IMR-90 (cell line): ENCODE results near the gene PRKCE. TPM values are rescaled to one million over a fixed set of nuclear protein-coding genes. Genes with fewer than 3 reads are reported as not detected.

Experiments
- ATAC-seq: fragments of 200-7000 bp; cut with Tn5 transposase; 2 replicates; pipeline ENCODE4 v1.9.1; 2020; ENCODE audit warnings: low read depth, mild to moderate bottlenecking, moderate library complexity
- BruUV-seq: library from RNA; stranded (reverse); fragments of 400-500 nt; replicated peaks from 2 replicates; lab custom pipeline; 2021; lab: Mats Ljungman, UMichigan
- CTCF ChIA-PET: fragments of 300-600 bp; formaldehyde crosslinking; extraction: SDS; loops from one replicate; lab custom pipeline; 2021; ENCODE audit warnings: antibody characterized with exemption; lab: Yijun Ruan, JAX
- POLR2A ChIA-PET: fragments of 300-600 bp; sonication (Branson Sonifier 250); formaldehyde crosslinking; loops from one replicate; lab custom pipeline; 2022; ENCODE audit warnings: antibody characterized with exemption; ENCODE audit not compliant: unreplicated experiment; lab: Charles Lee
- DNase-seq: peaks from one replicate; pipeline ENCODE4 v3.0.0; 2013
- H2AFZ ChIP-seq: replicated peaks from 2 replicates; pipeline ENCODE3; 2013; ENCODE audit warnings: low read length, mild to moderate bottlenecking; ENCODE audit not compliant: poor library complexity
- H2AK5ac ChIP-seq: 2 replicates; pipeline ENCODE4 v1.6.1; 2013; ENCODE audit warnings: low read depth, low read length, inconsistent platforms
- H2AK9ac ChIP-seq: replicated peaks from 2 replicates; pipeline ENCODE3; 2013; ENCODE audit warnings: mild to moderate bottlenecking, low read depth, low read length, moderate library complexity; ENCODE audit not compliant: poor library complexity
- H2BK120ac ChIP-seq: 2 replicates; pipeline ENCODE4 v1.6.1; 2013; ENCODE audit warnings: low read depth, low read length, inconsistent platforms
- H2BK15ac ChIP-seq: 3 replicates; pipeline ENCODE4 v1.6.1; 2013; ENCODE audit warnings: low read depth, low read length, inconsistent platforms
- H2BK20ac ChIP-seq: 2 replicates; pipeline ENCODE4 v1.6.1; 2013; ENCODE audit warnings: low read depth, mild to moderate bottlenecking, inconsistent platforms, low read length, moderate library complexity
- H2BK5ac ChIP-seq: 2 replicates; pipeline ENCODE4 v1.6.1; 2013; ENCODE audit warnings: mild to moderate bottlenecking, low read depth, low read length, inconsistent platforms; ENCODE audit not compliant: poor library complexity, severe bottlenecking
- H3K14ac ChIP-seq: replicated peaks from 2 replicates; pipeline ENCODE4 v1.6.1; 2013; ENCODE audit warnings: low read depth, low read length, inconsistent platforms
- H3K18ac ChIP-seq: 2 replicates; pipeline ENCODE4 v1.6.1; 2013; ENCODE audit warnings: low read depth, low read length, control low read depth
- H3K23ac ChIP-seq: 2 replicates; pipeline ENCODE4 v1.6.1; 2013; ENCODE audit warnings: low read depth, low read length, inconsistent platforms
- H3K27ac ChIP-seq: 2 replicates; pipeline ENCODE4 v1.5.1; 2013; ENCODE audit warnings: mild to moderate bottlenecking, control low read depth, low read length; ENCODE audit not compliant: insufficient read depth
- H3K27me3 ChIP-seq: 2 replicates; pipeline ENCODE4 v1.6.1; 2013; ENCODE audit warnings: low read length; ENCODE audit not compliant: control insufficient read depth, insufficient read depth
- H3K36me3 ChIP-seq: 2 replicates; pipeline ENCODE4 v1.6.1; 2013; ENCODE audit warnings: low read length, mixed read lengths; ENCODE audit not compliant: control insufficient read depth, insufficient read depth
- H3K4ac ChIP-seq: 2 replicates; pipeline ENCODE4 v1.6.1; 2013; ENCODE audit warnings: low read depth, low read length, inconsistent platforms
- H3K4me1 ChIP-seq: 2 replicates; pipeline ENCODE4 v1.6.1; 2013; ENCODE audit warnings: low read length, mixed read lengths; ENCODE audit not compliant: control insufficient read depth, insufficient read depth
- H3K4me2 ChIP-seq: 2 replicates; pipeline ENCODE4 v1.6.1; 2013; ENCODE audit warnings: low read depth, mild to moderate bottlenecking, control low read depth, low read length, moderate library complexity
- H3K4me3 ChIP-seq: 2 replicates; pipeline ENCODE4 v1.5.1; 2013; ENCODE audit warnings: low read depth, mild to moderate bottlenecking, control low read depth, low read length, moderate library complexity; ENCODE audit not compliant: insufficient read depth
- H3K56ac ChIP-seq: 2 replicates; pipeline ENCODE4 v1.6.1; 2013; ENCODE audit warnings: low read length, inconsistent platforms; ENCODE audit not compliant: insufficient read depth; ENCODE audit errors: extremely low read depth
- H3K79me1 ChIP-seq, 2 experiments: 2 replicates each; pipeline ENCODE4 v1.6.1; 2013; ENCODE audit warnings: low read length in 2 of 2, inconsistent platforms in 1 of 2, low read depth in 1 of 2
- H3K9ac ChIP-seq: 2 replicates; pipeline ENCODE4 v1.6.1; 2013; ENCODE audit warnings: low read depth, low read length, control low read depth
- H3K9me1 ChIP-seq: 2 replicates; pipeline ENCODE4 v1.6.1; 2013; ENCODE audit warnings: low read length, inconsistent platforms; ENCODE audit not compliant: insufficient read depth
- H3K9me3 ChIP-seq: 2 replicates; pipeline ENCODE4 v1.6.1; 2013; ENCODE audit warnings: low read length; ENCODE audit not compliant: control insufficient read depth, insufficient read depth
- H4K20me1 ChIP-seq: 2 replicates; pipeline ENCODE4 v1.6.1; 2013; ENCODE audit warnings: low read length, inconsistent platforms; ENCODE audit not compliant: insufficient read depth
- H4K5ac ChIP-seq: 2 replicates; pipeline ENCODE4 v1.6.1; 2013; ENCODE audit warnings: mild to moderate bottlenecking, low read depth, low read length, control low read depth
- H4K8ac ChIP-seq, 2 experiments: 2 replicates each; pipeline ENCODE4 v1.6.1; 2013; ENCODE audit warnings: low read depth in 2 of 2, low read length in 2 of 2, control low read depth in 1 of 2, inconsistent platforms in 1 of 2
- H4K91ac ChIP-seq: 2 replicates; pipeline ENCODE4 v1.6.1; 2013; ENCODE audit warnings: low read depth, low read length, inconsistent platforms; ENCODE audit not compliant: insufficient read depth
- CTCF ChIP-seq: conservative IDR thresholded peaks from 2 replicates; pipeline ENCODE4 v1.5.1; 2012; ENCODE audit warnings: mild to moderate bottlenecking, low read depth, low read length, improper control_type of control experiment
- NFE2L2 ChIP-seq: fragments of 150-350 bp; IDR thresholded peaks from 2 replicates; pipeline ENCODE4 v1.6.1; 2016; ENCODE audit warnings: low read depth, mild to moderate bottlenecking, low read length
- RCOR1 ChIP-seq: IDR thresholded peaks from 2 replicates; pipeline ENCODE4 v1.6.1; 2012; ENCODE audit warnings: mild to moderate bottlenecking, low read length, improper control_type of control experiment; ENCODE audit not compliant: insufficient replicate concordance
- WGBS, 2 experiments: methylation state at CpG; one replicate each; pipeline versions ENCODE4 v1.1.5 to v1.1.7; 2013; ENCODE audit warnings: missing lambda C conversion rate in 2 of 2; ENCODE audit not compliant: insufficient read length in 1 of 2; ENCODE audit errors: extremely low coverage in 2 of 2; 5-methylcytosine and 5-hydroxymethylcytosine counted together
- dilution Hi-C: fragments of 300-500 bp; cut with HindIII; formaldehyde crosslinking; loops from one replicate; pipeline ENCODE4 v1.14.3; 2018; ENCODE audit warnings: low sequenced_read_pairs; ENCODE audit not compliant: unreplicated experiment
- in situ Hi-C: fragments of 300-500 bp; cut with MboI; formaldehyde crosslinking; loops from 3 replicates; pipeline ENCODE4 v1.14.3; 2019; ENCODE audit warnings: low sequenced_read_pairs, inconsistent platforms, mixed read lengths
- intact Hi-C: fragments of 100-400 bp; cut with micrococcal nuclease; formaldehyde crosslinking; loops from 2 replicates; pipeline ENCODE4 v1.10.0; 2022
- polyA plus RNA-seq, 3 experiments: library from polyadenylated mRNA; depleted of rRNA; stranded (reverse); fragments of >200 nt; gene quantifications; 2 replicates each; pipeline ENCODE4 v1.2.3, GENCODE V29; 2012; ENCODE audit warnings: low replicate concordance in 1 of 3
- total RNA-seq: library from RNA; depleted of rRNA; stranded (reverse); fragments of >200 nt; gene quantifications from 2 replicates; pipeline ENCODE4 v1.2.3, GENCODE V29; 2012
- TF ChIP-seq, protein P1 (sequence below): fragments of 150-350 bp; IDR thresholded peaks from 2 replicates; pipeline ENCODE4 v1.6.1; 2017; ENCODE audit warnings: mild to moderate bottlenecking, antibody characterized with exemption, low read length, low read depth

Gene PRKCE
- total and polyA plus RNA-seq, 2 of the 4 experiments (the other 2 are of a cell fraction): 8.1 to 32.4 TPM

- Histone ChIP-seq H2BK15ac (no peak overlapping the region), H3K4me2 (no peak overlapping the region), H3K4me1 (peaks cover 3% of the 10 kb centered on the region), H2BK120ac (no peak overlapping the region), H3K56ac (no peak overlapping the region), H4K91ac (no peak overlapping the region), H3K23ac (no peak overlapping the region), H4K20me1 (0 out of 2 replicates have a peak, but pooled peaks cover 3% of the 10 kb centered on the region), H3K27me3 (no peaks in the 10 kb centered on the region), H3K9ac (no peak overlapping the region), H2AFZ (no peak overlapping the region), H2AK5ac (no peak overlapping the region), H2BK20ac (no peak overlapping the region), H4K8ac (no peak overlapping the region), H3K36me3 (no peaks in the 10 kb centered on the region), H3K9me3 (no peaks in the 10 kb centered on the region), H3K79me1 (peaks cover 0 to 6% of the 10 kb centered on the region in 2 experiments; a peak in 1 of 4 replicates), H2AK9ac (no peak overlapping the region), H3K9me1 (peaks cover 12% of the 10 kb centered on the region; the same call in 1 of the 2 replicates), H3K4me3 (no peak overlapping the region), H3K18ac (no peak overlapping the region), H3K14ac (no peak overlapping the region), H3K4ac (no peak overlapping the region), H3K27ac (no peak overlapping the region), H4K5ac (no peak overlapping the region), H2BK5ac (no peak overlapping the region)
- ATAC-seq: no peak
- no TSS peak for BruUV-seq
- no peak for DNase-seq
- 80% methylated on average over 1 of the region's 4 CpGs; no CpG with 5 or more reads in 1 of the 2 experiments for WGBS, 2 experiments
- dilution Hi-C loops (no loop called here), in situ Hi-C loops (no loop called here), intact Hi-C loops (no loop called here)
- TF ChIP-seq, protein P1, sequence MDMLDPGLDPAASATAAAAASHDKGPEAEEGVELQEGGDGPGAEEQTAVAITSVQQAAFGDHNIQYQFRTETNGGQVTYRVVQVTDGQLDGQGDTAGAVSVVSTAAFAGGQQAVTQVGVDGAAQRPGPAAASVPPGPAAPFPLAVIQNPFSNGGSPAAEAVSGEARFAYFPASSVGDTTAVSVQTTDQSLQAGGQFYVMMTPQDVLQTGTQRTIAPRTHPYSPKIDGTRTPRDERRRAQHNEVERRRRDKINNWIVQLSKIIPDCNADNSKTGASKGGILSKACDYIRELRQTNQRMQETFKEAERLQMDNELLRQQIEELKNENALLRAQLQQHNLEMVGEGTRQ: no peak
- no peak for TF ChIP-seq CTCF
- no peak for TF ChIP-seq NFE2L2
- no peak for TF ChIP-seq RCOR1
- CTCF ChIA-PET: interaction anchor here (1.6 kb wide), 1 partner anchor 19 kb away, joined by 5 read pairs; no protein-coding TSS in a partner anchor
- POLR2A ChIA-PET: no interaction called here
Measured at GRCh38 chr2:45974056-45974455, 322.6 kb downstream of the PRKCE start.
